CD4-positive, alpha-beta T cell treated with Interleukin-21 for 1 hour (primary cell): ENCODE results near the gene ABHD12.

ENCODE experiments used
- DNase-seq: peaks from one replicate; pipeline ENCODE4 v3.0.0-alpha.2; 2020

Gene ABHD12

DNA sequence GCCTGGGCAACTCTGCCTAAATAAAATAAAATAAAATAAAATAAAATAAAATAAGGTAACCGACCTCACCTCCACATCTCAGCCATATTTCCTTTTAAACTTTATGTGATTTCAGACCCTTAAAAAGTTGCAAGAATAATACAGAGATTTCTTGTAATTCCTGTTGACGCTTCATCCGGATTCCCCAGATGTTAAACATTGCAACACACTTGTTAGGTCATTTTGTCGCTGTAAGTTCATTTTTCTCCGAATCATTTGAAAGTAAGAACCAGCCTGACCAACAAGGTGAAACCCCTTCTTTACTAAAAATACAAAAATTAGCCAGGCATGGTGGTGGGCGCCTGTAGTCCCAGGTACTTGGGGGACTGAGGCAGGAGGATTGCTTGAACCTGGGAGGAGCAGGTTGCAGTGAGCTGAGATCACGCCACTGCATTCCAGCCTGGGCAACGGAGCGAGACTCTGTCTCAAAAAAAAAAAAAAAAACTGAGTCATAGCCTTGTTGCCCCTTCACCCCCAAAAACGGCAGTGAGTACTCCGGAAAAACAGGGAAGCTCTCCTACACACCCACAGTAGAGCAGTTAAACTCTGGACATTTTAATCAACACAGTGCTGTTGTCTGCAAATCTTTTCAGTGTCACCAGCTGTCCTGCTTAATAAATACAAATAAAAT is 136.9 kb downstream of the ABHD12 start:
- DNase-seq: no peak

- DNase-seq: no peak
Measured at GRCh38 chr20:25252686-25253421, 137.8 kb downstream of the ABHD12 start.

GRCh38 chr20:25252230-25252651 is 138.4 kb downstream of the ABHD12 start:
- no peak for DNase-seq

DNA sequence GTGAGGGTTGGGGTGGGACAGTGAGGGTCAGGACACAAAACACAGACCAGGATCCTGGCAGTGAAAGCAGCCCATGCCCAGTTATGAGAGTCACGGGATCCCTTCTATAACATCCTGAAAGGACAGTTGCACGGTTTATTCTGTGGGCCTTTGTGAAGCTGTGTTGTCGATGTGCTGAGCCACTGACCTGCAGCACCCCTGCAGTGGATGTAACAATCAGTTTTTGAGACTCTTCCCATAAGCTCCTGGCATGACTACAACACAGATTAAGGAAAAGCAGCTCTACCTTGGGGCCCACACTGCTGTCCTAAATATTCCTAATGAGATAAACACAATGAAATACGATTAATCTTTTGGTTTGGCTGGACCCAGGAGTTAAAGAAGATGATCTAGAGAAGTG is 139.1 kb downstream of the ABHD12 start:
- no peak for DNase-seq

- no peak for DNase-seq
Measured at GRCh38 chr20:25251019-25251418, 139.6 kb downstream of the ABHD12 start.

DNA sequence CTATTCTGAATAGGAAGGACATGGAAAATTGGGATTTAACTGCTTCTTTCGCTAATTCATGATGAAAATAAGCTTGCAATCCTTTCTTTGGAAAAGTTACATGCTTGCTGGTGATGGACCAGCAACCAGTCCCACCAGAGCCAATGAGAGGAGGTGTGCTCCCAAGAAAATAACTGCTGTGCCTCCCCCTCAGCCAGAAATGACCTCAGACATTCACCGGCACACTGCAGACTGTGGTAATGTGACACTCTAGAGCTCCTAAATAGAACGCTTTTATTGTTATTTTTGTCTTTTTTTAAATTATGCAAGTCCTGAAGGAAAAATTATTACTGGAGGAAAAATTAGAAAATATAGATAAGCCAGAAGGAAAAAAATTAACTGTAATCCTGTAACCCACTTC is 140.1 kb downstream of the ABHD12 start:
- DNase-seq: no peak
